K562 (cell line): ENCODE results near the gene CCR7. TPM values are rescaled to one million over a fixed set of nuclear protein-coding genes. Genes with fewer than 3 reads are reported as not detected.

ENCODE experiments used
- ATAC-seq: fragments of 200-7000 bp; cut with Tn5 transposase; 3 replicates; pipeline ENCODE4 v1.9.1; 2020; ENCODE audit warnings: moderate library complexity
- BruUV-seq: library from RNA; stranded (reverse); fragments of 400-500 nt; replicated peaks from 2 replicates; lab custom pipeline; 2021; lab: Mats Ljungman, UMichigan
- CTCF ChIA-PET: fragments of 300-600 bp; formaldehyde crosslinking; extraction: SDS; loops from one replicate; lab custom pipeline; 2021; ENCODE audit warnings: low intra/inter-chr PET ratio; lab: Yijun Ruan, JAX
- POLR2A ChIA-PET: fragments of 300-600, 350-650 bp; sonication (Branson Sonifier 250); formaldehyde crosslinking; extraction: SDS; loops from one replicate; lab custom pipeline; 2021; ENCODE audit warnings: antibody characterized with exemption, inconsistent platforms; lab: Yijun Ruan, JAX
- DNase-seq, 4 experiments: peaks; one replicate each; pipeline versions ENCODE4 v3.0.0 to v3.0.0-alpha.2; 2011 to 2018; ENCODE audit warnings: low spot score in 3 of 4, mixed read lengths in 3 of 4; ENCODE audit errors: extremely low read depth in 1 of 4
- FAIRE-seq: peaks from 2 replicates; lab custom pipeline; 2011; peaks lifted over from hg19 to GRCh38; lab: Jason Lieb, UNC
- H2AFZ ChIP-seq: 2 replicates; pipeline ENCODE4 v1.6.0; 2011; ENCODE audit warnings: low read depth, low read length, control low read depth, inconsistent platforms
- H3K27ac ChIP-seq: fragments of 200-600 bp; 3 replicates; pipeline ENCODE4 v1.8.0; 2011; ENCODE audit warnings: low read depth, mild to moderate bottlenecking, control low read depth, inconsistent platforms, low read length, moderate library complexity, mixed read lengths; ENCODE audit errors: extremely low read depth
- H3K27me3 ChIP-seq, 2 experiments: fragments of 300-600 bp in 1 of 2; 2 replicates in 1 of 2; 3 replicates in 1 of 2; pipeline versions ENCODE4 v1.6.0 to v1.8.0; 2011; ENCODE audit warnings: inconsistent platforms in 2 of 2, low read length in 2 of 2, mild to moderate bottlenecking in 1 of 2, mixed read lengths in 1 of 2, moderate library complexity in 1 of 2; ENCODE audit not compliant: control insufficient read depth in 2 of 2, insufficient read depth in 2 of 2
- H3K36me3 ChIP-seq: fragments of 300-600 bp; 3 replicates; pipeline ENCODE4 v1.8.0; 2011; ENCODE audit warnings: mild to moderate bottlenecking, low read length, inconsistent platforms; ENCODE audit not compliant: control insufficient read depth, insufficient read depth
- H3K4me1 ChIP-seq, 2 experiments: fragments of 200-600 bp in 1 of 2; replicated peaks in 1 of 2; 2 replicates in 1 of 2; 3 replicates in 1 of 2; pipeline versions ENCODE4 v1.5.1 to v1.8.0; 2011; ENCODE audit warnings: inconsistent platforms in 2 of 2, low read length in 2 of 2, mild to moderate bottlenecking in 1 of 2, mixed read lengths in 1 of 2, moderate library complexity in 1 of 2; ENCODE audit not compliant: control insufficient read depth in 2 of 2, insufficient read depth in 2 of 2
- H3K4me2 ChIP-seq: 2 replicates; pipeline ENCODE4 v1.6.1; 2011; ENCODE audit warnings: low read length, control low read depth, inconsistent platforms, mixed read lengths; ENCODE audit not compliant: insufficient read depth
- H3K4me3 ChIP-seq: fragments of 200-600 bp; sonication (generic), shearing (Covaris generic); 2 replicates; pipeline ENCODE4 v1.5.1; 2016; ENCODE audit warnings: control low read depth, inconsistent platforms
- H3K79me2 ChIP-seq: fragments of 200-600 bp; 3 replicates; pipeline ENCODE4 v1.8.0; 2011; ENCODE audit warnings: low read length, inconsistent platforms; ENCODE audit not compliant: control insufficient read depth, insufficient read depth
- H3K9ac ChIP-seq, 2 experiments: 2 replicates each; pipeline versions ENCODE4 v1.6.0 to v1.6.1; 2011; ENCODE audit warnings: low read depth in 2 of 2, low read length in 2 of 2, control low read depth in 1 of 2, inconsistent platforms in 1 of 2, mild to moderate bottlenecking in 1 of 2, mixed read lengths in 1 of 2; ENCODE audit not compliant: insufficient read depth in 1 of 2
- H3K9me1 ChIP-seq: one replicate; pipeline ENCODE4 v1.6.0; 2011; ENCODE audit warnings: inconsistent platforms, mild to moderate bottlenecking, low read length, moderate library complexity; ENCODE audit not compliant: control insufficient read depth, insufficient read depth
- H3K9me3 ChIP-seq: replicated peaks from 2 replicates; pipeline ENCODE4 v1.5.1; 2011; ENCODE audit warnings: low read depth, low read length, inconsistent platforms; ENCODE audit not compliant: control insufficient read depth, insufficient read depth
- H4K20me1 ChIP-seq: replicated peaks from 2 replicates; pipeline ENCODE4 v1.6.1; 2011; ENCODE audit warnings: low read length, inconsistent platforms, mixed read lengths; ENCODE audit not compliant: control insufficient read depth, insufficient read depth
- CCNT2 ChIP-seq: IDR thresholded peaks from 2 replicates; pipeline ENCODE4 v1.6.1; 2011; ENCODE audit warnings: borderline replicate concordance, low read depth, mild to moderate bottlenecking, moderate library complexity, mixed read lengths, low read length; ENCODE audit not compliant: insufficient read length; ENCODE audit errors: extremely low read depth
- HBP1 ChIP-seq: fragments of 450-650 bp; formaldehyde crosslinking; IDR thresholded peaks from 2 replicates; pipeline ENCODE4 v1.4.0; 2022; ENCODE audit warnings: missing genetic modification characterization
- KDM1A ChIP-seq, 2 experiments: fragments of 450-650 bp; IDR thresholded peaks; 2 replicates each; pipeline ENCODE4 v1.6.1; 2016; ENCODE audit warnings: mild to moderate bottlenecking in 2 of 2
- LARP7 ChIP-seq: fragments of 450-650 bp; IDR thresholded peaks from 2 replicates; pipeline ENCODE4 v1.6.1; 2016
- MCM3 ChIP-seq: fragments of 450-650 bp; IDR thresholded peaks from 2 replicates; pipeline ENCODE4 v1.6.1; 2016
- MYC ChIP-seq, 2 experiments: fragments of 250-450 bp in 1 of 2; sonication (Bioruptor Pico) in 1 of 2; IDR thresholded peaks; 2 replicates each; pipeline versions ENCODE4 v1.5.1 to v1.6.1; 2012 to 2021; ENCODE audit warnings: low read depth in 2 of 2, borderline replicate concordance in 1 of 2, improper control_type of control experiment in 1 of 2, low read length in 1 of 2, mild to moderate bottlenecking in 1 of 2, moderate library complexity in 1 of 2
- NFRKB ChIP-seq: fragments of 450-650 bp; IDR thresholded peaks from 2 replicates; pipeline ENCODE4 v1.6.1; 2016; ENCODE audit warnings: low read depth
- SMARCE1 ChIP-seq: fragments of 450-650 bp; IDR thresholded peaks from 2 replicates; pipeline ENCODE4 v1.7.1; 2016; ENCODE audit warnings: mild to moderate bottlenecking
- WGBS: fragments of 100-300 bp; shearing (Covaris generic); methylation state at CpG from one replicate; pipeline ENCODE4 v1.1.6; 2016; ENCODE audit warnings: low coverage, mixed read lengths; ENCODE audit not compliant: insufficient coverage; ENCODE audit errors: missing lambda C conversion rate; 5-methylcytosine and 5-hydroxymethylcytosine counted together
- in situ Hi-C: fragments of 300-500 bp; cut with MboI; formaldehyde crosslinking; loops from 4 replicates; pipeline ENCODE4 v1.15.0; 2018; ENCODE audit warnings: inconsistent platforms, mixed read lengths
- intact Hi-C: fragments of 100-400 bp; cut with micrococcal nuclease; formaldehyde crosslinking; loops from 2 replicates; pipeline ENCODE4 v1.14.2; 2022
- polyA plus RNA-seq, 8 experiments: library from polyadenylated mRNA; depleted of rRNA in 4 of 8; stranded (reverse) in 5 of 8; unstranded in 3 of 8; fragments of >200 nt; fragmentation: Nextera tagmentation in 2 of 8; fragmentation: Illumina TruSeq in 1 of 8; extraction: Ambion mirVana in 2 of 8; extraction: Trizol in 1 of 8; gene quantifications; 2 replicates each; pipeline versions ENCODE4 v1.2.1 to v1.2.3, GENCODE V29; 2011 to 2014; ENCODE audit warnings: inconsistent platforms in 1 of 8, missing spikeins in 1 of 8
- total RNA-seq, 7 experiments: library from RNA; depleted of rRNA in 6 of 7; stranded (reverse); fragments of >200 nt in 6 of 7; fragmentation: Illumina TruSeq in 2 of 7; extraction: Trizol in 2 of 7; gene quantifications; 2 replicates each; pipeline versions ENCODE4 v1.2.1 to v1.2.3, GENCODE V29; 2011 to 2021; ENCODE audit warnings: low replicate concordance in 1 of 7
- TF ChIP-seq, protein P1 (sequence below): fragments of 450-650 bp; formaldehyde crosslinking; conservative IDR thresholded peaks from 2 replicates; pipeline ENCODE4 v1.4.0; 2022; ENCODE audit warnings: mild to moderate bottlenecking, missing genetic modification characterization

CCR7 gene
- total and polyA plus RNA-seq, 9 of the 15 experiments (the other 6 are each of a cell fraction or from before 2014, with no cell fraction given): 0.14 to 1.4 (median 0.56) TPM

DNA sequence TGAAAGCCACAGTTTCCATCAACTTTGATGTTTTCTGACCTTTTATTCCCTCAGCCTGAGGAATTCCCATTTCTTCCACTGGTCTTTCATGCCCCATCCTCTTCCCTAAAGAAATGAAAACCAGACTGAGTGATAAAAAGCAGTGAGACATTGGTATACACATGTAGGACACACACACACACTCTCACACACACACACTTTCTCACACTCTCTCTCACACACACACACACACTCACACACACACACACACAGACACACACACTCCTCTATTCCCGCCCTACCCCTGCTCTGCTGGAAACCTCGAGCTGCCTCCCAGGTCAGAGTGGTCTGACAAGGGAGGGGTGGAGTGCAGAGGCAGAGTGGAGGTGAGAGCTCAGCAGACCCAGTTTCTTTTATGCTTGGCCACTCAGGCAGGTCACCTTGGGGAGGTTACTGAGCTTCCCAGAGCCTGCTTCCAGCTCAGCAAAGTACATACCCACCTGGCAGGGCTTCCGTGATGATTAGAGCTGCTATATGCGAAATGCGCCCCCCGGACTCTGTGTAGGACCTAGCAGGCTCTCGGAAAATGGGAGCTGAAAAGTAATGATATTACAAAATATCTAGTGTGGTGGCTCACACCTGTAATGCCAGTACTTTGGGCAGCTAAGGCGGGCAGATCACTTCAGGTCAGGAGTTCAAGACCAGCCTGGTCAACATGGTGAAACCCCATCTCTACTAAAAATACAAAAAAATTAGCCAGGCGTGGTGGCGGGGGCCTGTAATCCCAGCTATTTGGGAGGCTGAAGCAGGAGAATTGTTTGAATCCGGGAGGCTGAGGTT is 30.7 kb downstream of the CCR7 start:
- Histone ChIP-seq H4K20me1 (no peaks in the 10 kb centered on the region), H3K9me3 (no peaks in the 10 kb centered on the region; the same call in 1 of the 2 replicates), H3K9ac (peak overlapping the region; percentile 35 to 73; a peak in 2 of 4 replicates), H3K27ac (peak overlapping the region; percentile 34; the same call in 2 of the 3 replicates), H3K27me3 (no peaks in the 10 kb centered on the region), H3K9me1 (peaks cover 2% of the 10 kb centered on the region), H3K36me3 (no peaks in the 10 kb centered on the region), H3K4me3 (no peak overlapping the region), H3K79me2 (no peaks in the 10 kb centered on the region), H2AFZ (peak overlapping the region; percentile 90), H3K4me1 (peaks cover 23 to 38% of the 10 kb centered on the region in 2 experiments), H3K4me2 (no peak overlapping the region)
- in situ Hi-C loops (loop anchor here (5.0 kb wide), 1 partner anchor 172 kb away; the partner anchor contains the start of gene GJD3), intact Hi-C loops (loop anchor here (10.0 kb wide), 1 partner anchor 230 kb away; the partner anchor contains the start of gene RARA)
- CTCF ChIA-PET: interaction anchor here (0.9 to 2.9 kb wide), 4 partner anchors 101 to 179 kb away, joined by 3 to 28 read pairs (median 14); no protein-coding TSS in a partner anchor
- WGBS: 83% methylated on average over 11 of the region's 11 CpGs
- ATAC-seq (no peak), DNase-seq (peak in 2 of 4 experiments; percentile 37 to 39), FAIRE-seq (peak; percentile 51)
- POLR2A ChIA-PET: interaction anchor here (0.6 to 2.5 kb wide), 7 partner anchors 7 to 246 kb away, joined by 3 to 7 read pairs (median 5); no protein-coding TSS in a partner anchor
- TF ChIP-seq, protein P1, sequence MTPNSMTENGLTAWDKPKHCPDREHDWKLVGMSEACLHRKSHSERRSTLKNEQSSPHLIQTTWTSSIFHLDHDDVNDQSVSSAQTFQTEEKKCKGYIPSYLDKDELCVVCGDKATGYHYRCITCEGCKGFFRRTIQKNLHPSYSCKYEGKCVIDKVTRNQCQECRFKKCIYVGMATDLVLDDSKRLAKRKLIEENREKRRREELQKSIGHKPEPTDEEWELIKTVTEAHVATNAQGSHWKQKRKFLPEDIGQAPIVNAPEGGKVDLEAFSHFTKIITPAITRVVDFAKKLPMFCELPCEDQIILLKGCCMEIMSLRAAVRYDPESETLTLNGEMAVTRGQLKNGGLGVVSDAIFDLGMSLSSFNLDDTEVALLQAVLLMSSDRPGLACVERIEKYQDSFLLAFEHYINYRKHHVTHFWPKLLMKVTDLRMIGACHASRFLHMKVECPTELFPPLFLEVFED: peak; percentile 52; the same call in 1 of the 2 replicates
- TF ChIP-seq HBP1 (CRISPR knock-in tag) (0 out of 2 replicates have a peak, but pooled peaks have one; percentile 24), SMARCE1 (0 out of 2 replicates have a peak, but pooled peaks have one; percentile 13), MYC (IDR thresholded peaks at IDR 0.05; ENCODE audit: low read depth, low read length) (no peak), MYC (CRISPR knock-in tag; IDR thresholded peaks at IDR 0.05; ENCODE audit: borderline replicate concordance, low read depth) (no peak), MCM3 (peak; percentile 77), NFRKB (0 out of 2 replicates have a peak, but pooled peaks have one; percentile 36), KDM1A (IDR thresholded peaks at IDR 0.05) (no peak), LARP7 (peak; percentile 72; the same call in 1 of the 2 replicates), CCNT2 (no peak)
- BruUV-seq: no TSS peak
